VCaP (cell line): Measurements from ENCODE around the gene IFI6.

Experiments
- H3K27ac ChIP-seq: fragments of 450-650 bp; 2 replicates; pipeline ENCODE4 v1.5.1; 2017
- TF ChIP-seq, protein P1 (sequence below): fragments of 450-650 bp; conservative IDR thresholded peaks from 2 replicates; pipeline ENCODE4 v1.5.1; 2017; ENCODE audit warnings: mild to moderate bottlenecking, moderate library complexity

Gene IFI6

GRCh38 chr1:27652111-27652864 lies 19.7 kb downstream of the IFI6 start:
- no peak overlapping the region for H3K27ac ChIP-seq
- TF ChIP-seq, protein P1, sequence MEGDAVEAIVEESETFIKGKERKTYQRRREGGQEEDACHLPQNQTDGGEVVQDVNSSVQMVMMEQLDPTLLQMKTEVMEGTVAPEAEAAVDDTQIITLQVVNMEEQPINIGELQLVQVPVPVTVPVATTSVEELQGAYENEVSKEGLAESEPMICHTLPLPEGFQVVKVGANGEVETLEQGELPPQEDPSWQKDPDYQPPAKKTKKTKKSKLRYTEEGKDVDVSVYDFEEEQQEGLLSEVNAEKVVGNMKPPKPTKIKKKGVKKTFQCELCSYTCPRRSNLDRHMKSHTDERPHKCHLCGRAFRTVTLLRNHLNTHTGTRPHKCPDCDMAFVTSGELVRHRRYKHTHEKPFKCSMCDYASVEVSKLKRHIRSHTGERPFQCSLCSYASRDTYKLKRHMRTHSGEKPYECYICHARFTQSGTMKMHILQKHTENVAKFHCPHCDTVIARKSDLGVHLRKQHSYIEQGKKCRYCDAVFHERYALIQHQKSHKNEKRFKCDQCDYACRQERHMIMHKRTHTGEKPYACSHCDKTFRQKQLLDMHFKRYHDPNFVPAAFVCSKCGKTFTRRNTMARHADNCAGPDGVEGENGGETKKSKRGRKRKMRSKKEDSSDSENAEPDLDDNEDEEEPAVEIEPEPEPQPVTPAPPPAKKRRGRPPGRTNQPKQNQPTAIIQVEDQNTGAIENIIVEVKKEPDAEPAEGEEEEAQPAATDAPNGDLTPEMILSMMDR, result no peak

DNA sequence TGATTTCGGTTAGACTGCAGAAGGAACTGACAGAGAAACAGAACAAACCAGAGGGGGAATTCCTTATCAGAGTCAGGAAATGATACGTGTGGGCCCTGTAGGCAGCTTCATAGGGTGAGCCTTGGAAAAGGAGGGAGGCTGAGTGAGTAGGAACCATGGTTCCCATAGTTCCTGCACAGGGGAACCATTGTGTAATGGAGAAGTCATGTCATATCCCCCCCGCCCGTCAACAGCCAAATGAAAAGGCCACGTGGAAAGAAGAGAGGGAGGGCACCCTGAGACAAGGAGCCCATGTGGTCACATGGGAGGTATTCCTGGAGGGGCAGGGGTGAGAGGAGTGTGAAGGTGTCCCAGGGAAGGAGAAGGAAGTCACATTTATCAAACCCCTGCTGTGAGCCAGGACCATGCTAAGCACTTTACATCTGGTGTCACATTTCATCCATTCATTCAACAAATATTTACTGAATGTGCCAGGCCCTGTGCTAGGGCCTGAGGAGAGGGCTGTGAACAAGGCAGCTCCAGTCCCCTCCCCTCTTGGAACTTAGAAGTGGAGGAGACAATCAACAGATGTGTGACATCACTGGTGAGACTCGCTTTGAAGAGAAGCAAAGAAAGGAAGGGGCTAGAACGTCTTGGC lies 21.3 kb downstream of the IFI6 start:
- TF ChIP-seq, protein P1, result no peak
- H3K27ac ChIP-seq, result no peak overlapping the region

GRCh38 chr1:27650171-27650538 lies 21.8 kb downstream of the IFI6 start:
- TF ChIP-seq, protein P1, result no peak
- H3K27ac ChIP-seq, result no peak overlapping the region

GRCh38 chr1:27649306-27649635 lies 22.7 kb downstream of the IFI6 start:
- TF ChIP-seq, protein P1, result no peak
- no peak overlapping the region for H3K27ac ChIP-seq

GRCh38 chr1:27648602-27649305 lies 23.2 kb downstream of the IFI6 start:
- TF ChIP-seq, protein P1, result no peak
- no peak overlapping the region for H3K27ac ChIP-seq

- TF ChIP-seq, protein P1, result no peak
- no peak overlapping the region for H3K27ac ChIP-seq
Observed at GRCh38 chr1:27647328-27647727, 24.7 kb downstream of the IFI6 start.

DNA sequence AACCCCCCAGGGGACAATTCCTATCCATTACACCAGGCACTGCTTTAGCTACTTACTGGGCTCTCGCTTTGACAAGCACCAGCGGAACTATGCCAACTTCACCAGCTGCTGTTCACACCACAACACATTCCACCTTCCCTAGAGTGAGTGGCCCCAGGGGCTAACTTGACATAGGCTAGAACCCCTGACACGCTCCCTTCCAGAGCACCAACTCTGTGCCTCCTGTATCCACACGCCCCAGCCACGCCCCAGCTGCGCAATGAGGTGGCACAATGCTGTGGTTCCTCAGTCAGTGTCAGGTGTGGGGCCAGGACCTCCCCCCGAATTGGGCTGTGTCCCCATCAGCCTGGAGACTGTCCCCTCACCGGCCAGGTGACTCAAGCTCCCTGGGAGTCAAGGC lies 25.3 kb downstream of the IFI6 start:
- TF ChIP-seq, protein P1, result no peak
- H3K27ac ChIP-seq, result no peak overlapping the region
